Right lobe of liver (tissue), 6 donors: ENCODE results near the gene G0S2. TPM values are rescaled to one million over a fixed set of nuclear protein-coding genes. Genes with fewer than 3 reads are reported as not detected.

Experiments used
- ATAC-seq, 4 donors: fragments of 200-7000 bp; cut with Tn5 transposase; one replicate each; pipeline ENCODE4 v1.9.1; 2020; ENCODE audit warnings: mild to moderate bottlenecking in 4 of 4, moderate library complexity in 4 of 4
- DNase-seq, 3 donors: peaks; one replicate each; pipeline ENCODE4 v3.0.0-alpha.2; 2020
- H3K27ac ChIP-seq, 3 donors: fragments of 200-600 bp; one replicate each; pipeline ENCODE4 v1.8.0; 2022
- H3K27me3 ChIP-seq, 2 donors: fragments of 200-600 bp; one replicate each; pipeline ENCODE4 v1.8.0; 2022
- H3K36me3 ChIP-seq, 4 donors: fragments of 200-600 bp; sonication (generic) in 1 of 4; one replicate each; pipeline versions ENCODE4 v1.5.1 to v1.8.0; 2017 to 2022; ENCODE audit warnings: control low read depth in 1 of 4
- H3K4me1 ChIP-seq, 4 donors: fragments of 200-600 bp; sonication (generic) in 1 of 4; one replicate each; pipeline versions ENCODE4 v1.5.1 to v1.8.0; 2017 to 2022; ENCODE audit warnings: control low read depth in 1 of 4
- H3K4me3 ChIP-seq, 3 donors: fragments of 200-600 bp; one replicate each; pipeline ENCODE4 v1.8.0; 2022
- H3K9me3 ChIP-seq, 4 donors: fragments of 200-600 bp; sonication (generic) in 1 of 4; one replicate each; pipeline versions ENCODE4 v1.5.1 to v1.8.0; 2017 to 2022; ENCODE audit warnings: control low read depth in 1 of 4
- POLR2A ChIP-seq: fragments of 450-650 bp; IDR thresholded peaks from one replicate; pipeline ENCODE4 v1.6.1; 2017; ENCODE audit warnings: antibody characterized with exemption, mild to moderate bottlenecking
- WGBS: methylation state at CpG from one replicate; pipeline ENCODE4 v1.1.6; 2018; ENCODE audit warnings: low coverage, low lambda C conversion rate; ENCODE audit not compliant: insufficient coverage; ENCODE audit errors: missing lambda C conversion rate; 5-methylcytosine and 5-hydroxymethylcytosine counted together
- intact Hi-C, 2 donors: fragments of 100-400 bp; cut with DNase I; formaldehyde crosslinking; loops; one replicate each; pipeline versions ENCODE4 v1.11.2 to v1.14.1; 2022
- total RNA-seq, 6 experiments: library from RNA; depleted of rRNA in 2 of 6; stranded (reverse); fragments of >200 nt in 2 of 6; fragmentation: NEBNext Ultra II Directional in 3 of 6; extraction: Animal tissue kit (Norgen Biotek cat#: 25700) in 3 of 6; gene quantifications; one replicate each; pipeline versions ENCODE4 v1.1.0 to v1.2.4, GENCODE V29; 2016 to 2023
- TF ChIP-seq, protein P1 (sequence below), 4 donors: fragments of 200-600 bp in 3 of 4; fragments of 450-650 bp in 1 of 4; IDR thresholded peaks; one replicate each; pipeline versions ENCODE4 v1.5.1 to v1.8.0; 2016 to 2022; ENCODE audit warnings: antibody characterized with exemption in 4 of 4, mild to moderate bottlenecking in 2 of 4
- donor health status: DM: no; HTN: yes; CAD: no.
- donor health status: DM: no; HTN: no; CAD: no.
- donor health status: DM: no; HTN: no; CAD: no.
- donor health status: DM: no; HTN: yes; CAD: no.
- donor health status: DM: no; HTN: yes; CAD: no.

Gene G0S2
- total RNA-seq, 6 experiments from 2014 or later, result 36.9 to 749 (median 247) TPM

DNA sequence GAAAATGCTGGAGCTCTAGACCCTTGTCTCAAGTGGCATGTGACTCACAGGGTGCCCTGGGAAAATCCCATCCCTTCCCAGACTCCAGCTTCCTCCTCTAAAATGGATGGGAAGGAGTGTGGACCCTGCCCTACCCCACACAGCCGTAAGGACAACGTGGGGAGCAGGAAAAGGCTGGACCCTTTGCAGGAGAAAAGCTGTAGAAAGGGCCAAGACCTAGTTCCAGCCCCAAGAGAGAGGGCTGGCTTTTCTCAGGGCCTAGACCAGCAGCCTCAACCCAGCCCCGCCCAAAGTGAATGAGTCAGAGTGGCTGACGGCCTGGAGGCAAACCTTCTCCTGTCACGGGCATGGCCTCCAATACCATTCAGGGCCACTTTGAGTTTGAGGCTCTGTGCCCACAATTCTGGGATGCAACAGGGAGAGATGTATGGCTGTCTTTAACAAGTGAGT lies 24.0 kb upstream of the G0S2 start:
- no peaks in the 10 kb centered on the region for H3K27me3 ChIP-seq
- 35% methylated on average over 4 of the region's 5 CpGs for WGBS
- H3K4me1 ChIP-seq, result peaks cover 0 to 35% (median 16%) of the 10 kb centered on the region in 4 donors
- no peaks in the 10 kb centered on the region for H3K36me3 ChIP-seq
- ATAC-seq (peak in 1 of 4 donors; percentile 36), DNase-seq (peak in 1 of 3 donors; percentile 73)
- no peak overlapping the region for H3K4me3 ChIP-seq
- H3K9me3 ChIP-seq, result no peaks in the 10 kb centered on the region
- H3K27ac ChIP-seq, result no peak overlapping the region
- TF ChIP-seq, protein P1, sequence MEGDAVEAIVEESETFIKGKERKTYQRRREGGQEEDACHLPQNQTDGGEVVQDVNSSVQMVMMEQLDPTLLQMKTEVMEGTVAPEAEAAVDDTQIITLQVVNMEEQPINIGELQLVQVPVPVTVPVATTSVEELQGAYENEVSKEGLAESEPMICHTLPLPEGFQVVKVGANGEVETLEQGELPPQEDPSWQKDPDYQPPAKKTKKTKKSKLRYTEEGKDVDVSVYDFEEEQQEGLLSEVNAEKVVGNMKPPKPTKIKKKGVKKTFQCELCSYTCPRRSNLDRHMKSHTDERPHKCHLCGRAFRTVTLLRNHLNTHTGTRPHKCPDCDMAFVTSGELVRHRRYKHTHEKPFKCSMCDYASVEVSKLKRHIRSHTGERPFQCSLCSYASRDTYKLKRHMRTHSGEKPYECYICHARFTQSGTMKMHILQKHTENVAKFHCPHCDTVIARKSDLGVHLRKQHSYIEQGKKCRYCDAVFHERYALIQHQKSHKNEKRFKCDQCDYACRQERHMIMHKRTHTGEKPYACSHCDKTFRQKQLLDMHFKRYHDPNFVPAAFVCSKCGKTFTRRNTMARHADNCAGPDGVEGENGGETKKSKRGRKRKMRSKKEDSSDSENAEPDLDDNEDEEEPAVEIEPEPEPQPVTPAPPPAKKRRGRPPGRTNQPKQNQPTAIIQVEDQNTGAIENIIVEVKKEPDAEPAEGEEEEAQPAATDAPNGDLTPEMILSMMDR (IDR thresholded peaks at IDR 0.05), result no peak
- no peak for TF ChIP-seq POLR2A
- intact Hi-C loops, result no loop called here

DNA sequence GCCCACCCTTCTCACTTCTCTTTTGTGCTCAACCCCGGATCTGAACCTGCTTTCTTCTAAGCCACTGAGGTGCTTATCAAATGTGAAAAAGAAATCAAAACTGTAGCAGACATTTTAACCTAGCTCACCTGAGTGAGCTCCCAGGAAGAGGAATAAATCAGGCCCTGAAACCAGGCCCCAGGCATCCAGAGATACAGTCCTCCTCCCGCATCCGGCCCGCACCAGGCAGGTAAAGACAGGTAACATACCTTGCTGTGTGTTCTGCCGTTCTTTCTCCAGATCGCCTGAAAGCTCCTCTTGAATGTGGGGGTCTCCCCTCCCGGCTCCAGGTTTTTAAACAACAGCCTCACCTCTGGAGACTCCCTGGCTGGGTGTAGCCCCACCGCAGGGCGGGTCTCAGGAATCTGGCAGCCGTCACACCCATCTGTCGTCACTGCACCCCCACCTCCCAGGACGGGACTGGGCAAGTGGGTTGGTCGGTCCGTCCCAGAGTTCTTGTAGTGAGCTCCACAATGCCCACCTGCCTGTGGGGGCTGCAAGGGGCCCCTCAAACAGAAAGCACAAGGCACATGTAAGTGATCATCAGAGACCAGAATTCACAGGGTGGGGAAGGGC lies 23.0 kb upstream of the G0S2 start, which contains the start of gene LAMB3:
LAMB3 (minus strand) TSS at position 305 of the 615 bp plus-strand sequence. CDS start 1,481 bp downstream, outside the sequence.
- Histone ChIP-seq H3K4me1 (peaks cover 0 to 44% (median 21%) of the 10 kb centered on the region in 4 donors), H3K4me3 (no peak within 1 kb of the TSS), H3K27me3 (no peaks in the 10 kb centered on the region), H3K9me3 (no peaks in the 10 kb centered on the region), H3K36me3 (no peaks in the 10 kb centered on the region), H3K27ac (peak within 1 kb of the TSS; percentile 36 to 68 (median 42))
- TF ChIP-seq POLR2A, result no peak
- TF ChIP-seq, protein P1 (IDR thresholded peaks at IDR 0.05), result no peak
- 88% methylated on average over 11 of the region's 14 CpGs for WGBS
- intact Hi-C loops, result no loop called here
- peak in 1 of 3 donors; percentile 33 for DNase-seq
- ATAC-seq, result no peak

DNA sequence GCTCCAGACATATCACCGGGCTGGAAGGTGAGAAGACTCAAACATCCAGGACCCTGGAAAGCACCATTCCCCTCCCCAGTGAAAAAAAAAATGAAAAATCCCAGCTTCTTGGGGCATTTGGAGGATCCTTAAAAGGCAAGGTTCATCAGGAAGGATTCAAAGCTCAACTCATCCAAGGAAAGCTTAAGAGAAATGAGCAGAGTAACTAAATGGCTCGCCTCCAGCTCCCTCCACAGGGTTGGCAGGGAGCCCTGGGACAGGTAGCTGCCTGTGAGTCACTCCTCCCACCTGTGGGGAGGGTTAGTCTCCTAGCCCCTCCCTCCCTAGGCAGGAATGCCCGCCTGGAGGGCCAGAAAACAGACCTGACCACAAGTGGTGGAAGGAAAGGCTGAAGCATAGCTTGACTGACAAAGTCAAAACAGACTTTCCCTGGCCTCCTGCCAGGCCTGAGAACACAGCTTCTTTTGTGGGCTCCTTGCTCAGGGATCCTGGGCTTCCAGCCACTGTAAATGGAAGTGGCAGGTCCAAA lies 22.3 kb upstream of the G0S2 start:
- WGBS, result 47% methylated on average over 2 of the region's 3 CpGs
- ATAC-seq, result peak; percentile 55 to 80 (median 74)
- intact Hi-C loops, result no loop called here
- DNase-seq, result peak; percentile 86 to 93 (median 91)
- Histone ChIP-seq H3K27ac (peak overlapping the region; percentile 36 to 68 (median 42)), H3K4me1 (peaks cover 0 to 51% (median 24%) of the 10 kb centered on the region in 4 donors), H3K27me3 (no peaks in the 10 kb centered on the region), H3K9me3 (no peaks in the 10 kb centered on the region), H3K36me3 (no peaks in the 10 kb centered on the region), H3K4me3 (no peak overlapping the region)
- TF ChIP-seq, protein P1 (IDR thresholded peaks at IDR 0.05), result no peak
- TF ChIP-seq POLR2A, result peak; percentile 71

DNA sequence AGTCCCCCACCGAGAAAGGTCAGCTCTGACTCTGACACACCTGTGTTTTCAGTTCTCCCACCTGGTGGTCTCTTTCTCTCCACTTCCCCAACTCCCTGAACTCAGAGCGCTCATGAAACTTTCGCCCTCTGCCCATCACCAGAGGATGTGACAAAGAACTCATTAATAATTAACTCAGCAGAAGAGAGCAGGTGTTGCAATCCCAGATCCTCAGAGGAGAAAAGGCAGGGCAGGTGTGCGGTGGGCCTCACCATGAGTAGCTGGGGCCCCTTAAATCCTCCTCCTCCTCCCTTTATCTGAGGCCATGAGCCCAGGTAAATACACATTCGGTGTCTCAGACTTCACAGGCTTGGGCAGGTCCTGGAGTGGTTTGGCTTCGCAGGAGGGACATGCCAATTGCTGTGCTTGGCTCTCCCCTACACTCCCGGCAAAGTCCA lies 21.3 kb upstream of the G0S2 start:
- WGBS, result 26% methylated on average over 5 of the region's 7 CpGs
- Histone ChIP-seq H3K4me1 (peaks cover 0 to 60% (median 28%) of the 10 kb centered on the region in 4 donors), H3K4me3 (no peak overlapping the region), H3K36me3 (no peaks in the 10 kb centered on the region), H3K27ac (peak overlapping the region; percentile 36 to 68 (median 42)), H3K9me3 (no peaks in the 10 kb centered on the region), H3K27me3 (no peaks in the 10 kb centered on the region)
- peak; percentile 37 to 65 (median 42) for ATAC-seq
- intact Hi-C loops, result no loop called here
- TF ChIP-seq, protein P1 (IDR thresholded peaks at IDR 0.05), result no peak
- TF ChIP-seq POLR2A, result peak; percentile 66
- peak in 1 of 3 donors; percentile 27 for DNase-seq
